HepG2 (cell line): ENCODE measurements around the gene LAMTOR3. TPM values are rescaled to one million over a fixed set of nuclear protein-coding genes. Genes with fewer than 3 reads are reported as not detected.

ENCODE experiments used
- ATAC-seq: fragments of 200-7000 bp; cut with Tn5 transposase; 3 replicates; pipeline ENCODE4 v1.9.1; 2020; ENCODE audit warnings: mild to moderate bottlenecking, moderate library complexity
- BruUV-seq: library from RNA; stranded (reverse); fragments of 400-500 nt; replicated peaks from 2 replicates; lab custom pipeline; 2021; lab: Mats Ljungman, UMichigan
- CTCF ChIA-PET: fragments of 300-600 bp; formaldehyde crosslinking; extraction: SDS; loops from one replicate; lab custom pipeline; 2021; ENCODE audit warnings: low total read pairs, inconsistent platforms, low intra/inter-chr PET ratio; lab: Yijun Ruan, JAX
- POLR2A ChIA-PET: fragments of 350-600 bp; sonication (Branson Sonifier 250); formaldehyde crosslinking; loops from one replicate; lab custom pipeline; 2020; ENCODE audit warnings: antibody characterized with exemption, inconsistent platforms; lab: Yijun Ruan, JAX
- DNase-seq: peaks from one replicate; pipeline ENCODE4 v3.0.0-alpha.2; 2015; ENCODE audit warnings: low spot score
- FAIRE-seq: peaks from 3 replicates; lab custom pipeline; 2011; peaks lifted over from hg19 to GRCh38; lab: Jason Lieb, UNC
- H2AFZ ChIP-seq: one replicate; pipeline ENCODE4 v1.6.1; 2011; ENCODE audit warnings: low read length, inconsistent platforms
- H3K27ac ChIP-seq: fragments of 300-600 bp; 3 replicates; pipeline ENCODE4 v1.8.0; 2011; ENCODE audit warnings: mixed run types, mild to moderate bottlenecking, mixed read lengths, low read length, inconsistent platforms; ENCODE audit not compliant: insufficient read depth; ENCODE audit errors: extremely low read length
- H3K27me3 ChIP-seq, 2 experiments: fragments of 200-600 bp in 1 of 2; 2 replicates in 1 of 2; 3 replicates in 1 of 2; pipeline versions ENCODE4 v1.6.0 to v1.8.0; 2011; ENCODE audit warnings: low read length in 2 of 2, mild to moderate bottlenecking in 2 of 2, moderate library complexity in 2 of 2, inconsistent platforms in 1 of 2; ENCODE audit not compliant: insufficient read depth in 2 of 2, control insufficient read depth in 1 of 2
- H3K36me3 ChIP-seq, 2 experiments: fragments of 200-600 bp in 1 of 2; replicated peaks in 1 of 2; 2 replicates in 1 of 2; 3 replicates in 1 of 2; pipeline versions ENCODE4 v1.5.1 to v1.8.0; 2011; ENCODE audit warnings: low read length in 2 of 2, inconsistent platforms in 1 of 2; ENCODE audit not compliant: insufficient read depth in 2 of 2, control insufficient read depth in 1 of 2
- H3K4me1 ChIP-seq: 2 replicates; pipeline ENCODE4 v1.5.1; 2012; ENCODE audit warnings: low read length, inconsistent platforms; ENCODE audit not compliant: insufficient read depth
- H3K4me2 ChIP-seq: 2 replicates; pipeline ENCODE4 v1.6.0; 2011; ENCODE audit warnings: low read depth, low read length, inconsistent platforms
- H3K4me3 ChIP-seq, 3 experiments: fragments of 200-600 bp in 1 of 3; sonication (generic), shearing (Covaris generic) in 1 of 3; replicated peaks in 1 of 3; 2 replicates each; pipeline ENCODE4 v1.5.1; 2011 to 2016; ENCODE audit warnings: low read length in 3 of 3, inconsistent platforms in 2 of 3, low read depth in 2 of 3, mild to moderate bottlenecking in 2 of 3, control low read depth in 1 of 3, mixed read lengths in 1 of 3; ENCODE audit not compliant: insufficient read depth in 1 of 3
- H3K79me2 ChIP-seq: one replicate; pipeline ENCODE4 v1.6.1; 2011; ENCODE audit warnings: low read length, inconsistent platforms; ENCODE audit not compliant: insufficient read depth
- H3K9ac ChIP-seq: 2 replicates; pipeline ENCODE4 v1.6.0; 2011; ENCODE audit warnings: mild to moderate bottlenecking, low read depth, low read length, inconsistent platforms; ENCODE audit not compliant: insufficient read depth
- H3K9me3 ChIP-seq: 2 replicates; pipeline ENCODE4 v1.5.1; 2012; ENCODE audit warnings: mild to moderate bottlenecking, low read length
- H4K20me1 ChIP-seq: 2 replicates; pipeline ENCODE4 v1.6.0; 2011; ENCODE audit warnings: inconsistent platforms, mild to moderate bottlenecking, low read length, moderate library complexity; ENCODE audit not compliant: insufficient read depth
- LCORL ChIP-seq, 2 experiments: fragments of 450-650 bp in 1 of 2; sonication (generic) in 1 of 2; formaldehyde crosslinking in 1 of 2; IDR thresholded peaks; 2 replicates each; pipeline versions ENCODE4 v1.5.0 to v1.6.1; 2017 to 2020; ENCODE audit warnings: antibody characterized with exemption in 1 of 2, missing genetic modification reagents in 1 of 2
- NFYC ChIP-seq: IDR thresholded peaks from 2 replicates; pipeline ENCODE4 v1.6.1; 2016; ENCODE audit warnings: missing genetic modification reagents, missing compliant biosample characterization
- SNRNP70 ChIP-seq: fragments of 200-400 bp; formaldehyde crosslinking; IDR thresholded peaks from 2 replicates; pipeline ENCODE4 v1.6.1; 2017; ENCODE audit warnings: mild to moderate bottlenecking, low read depth, low read length, moderate library complexity
- TFDP2 ChIP-seq: sonication (generic); formaldehyde crosslinking; IDR thresholded peaks from 2 replicates; pipeline ENCODE4 v1.4.0; 2020; ENCODE audit warnings: missing genetic modification reagents
- THRA ChIP-seq: sonication (generic); formaldehyde crosslinking; IDR thresholded peaks from 2 replicates; pipeline ENCODE4 v1.4.0; 2020; ENCODE audit warnings: missing genetic modification reagents, borderline replicate concordance
- TSC22D2 ChIP-seq: sonication (generic); formaldehyde crosslinking; IDR thresholded peaks from 2 replicates; pipeline ENCODE4 v1.5.1; 2020; ENCODE audit warnings: missing genetic modification reagents, mild to moderate bottlenecking, borderline replicate concordance
- ZEB1 ChIP-seq: IDR thresholded peaks from 2 replicates; pipeline ENCODE4 v1.6.1; 2012; ENCODE audit warnings: mild to moderate bottlenecking, low read depth, inconsistent platforms; ENCODE audit not compliant: insufficient replicate concordance
- ZNF124 ChIP-seq: sonication (generic); formaldehyde crosslinking; IDR thresholded peaks from 2 replicates; pipeline ENCODE4 v1.4.0; 2020; ENCODE audit warnings: missing genetic modification reagents
- ZNF232 ChIP-seq: sonication (generic); formaldehyde crosslinking; IDR thresholded peaks from 2 replicates; pipeline ENCODE4 v1.4.0; 2020; ENCODE audit warnings: missing genetic modification reagents, borderline replicate concordance
- ZNF34 ChIP-seq: sonication (generic); formaldehyde crosslinking; IDR thresholded peaks from 2 replicates; pipeline ENCODE4 v1.4.0; 2020; ENCODE audit warnings: mild to moderate bottlenecking, missing genetic modification reagents, borderline replicate concordance
- ZSCAN30 ChIP-seq: sonication (generic); formaldehyde crosslinking; IDR thresholded peaks from 2 replicates; pipeline ENCODE4 v1.5.0; 2020; ENCODE audit warnings: mild to moderate bottlenecking, missing genetic modification reagents
- ZZZ3 ChIP-seq: sonication (generic); formaldehyde crosslinking; IDR thresholded peaks from 2 replicates; pipeline ENCODE4 v1.4.0; 2020; ENCODE audit warnings: missing genetic modification reagents, mild to moderate bottlenecking, borderline replicate concordance
- WGBS: methylation state at CpG from one replicate; pipeline ENCODE4 v1.1.6; 2017; ENCODE audit warnings: low lambda C conversion rate; 5-methylcytosine and 5-hydroxymethylcytosine counted together
- in situ Hi-C: cut with HindIII; loops from 2 replicates; pipeline ENCODE4 v1.10.0; 2017; ENCODE audit warnings: low pct_unique_long_range_greater_than_20kb; ENCODE audit not compliant: extremely low pct_ligation_motif_present
- intact Hi-C: fragments of 100-400 bp; cut with micrococcal nuclease; formaldehyde crosslinking; loops from one replicate; pipeline ENCODE4 v1.10.0; 2022; ENCODE audit not compliant: unreplicated experiment
- polyA plus RNA-seq, 8 experiments: library from polyadenylated mRNA; depleted of rRNA in 3 of 8; stranded (reverse) in 7 of 8; unstranded in 1 of 8; fragments of >200 nt; fragmentation: Illumina TruSeq in 4 of 8; extraction: Trizol in 4 of 8; gene quantifications; 2 replicates each; pipeline versions ENCODE4 v1.2.1 to v1.2.3, GENCODE V29; 2011 to 2016; ENCODE audit warnings: low read depth in 4 of 8, missing spikeins in 1 of 8, mixed read lengths in 1 of 8; ENCODE audit not compliant: insufficient read depth in 1 of 8
- total RNA-seq, 5 experiments: library from RNA; depleted of rRNA; stranded (reverse); fragments of >200 nt; fragmentation: Illumina TruSeq; extraction: Trizol; gene quantifications; 2 replicates each; pipeline ENCODE4 v1.2.3, GENCODE V29; 2016; ENCODE audit warnings: low read depth in 1 of 5
- TF ChIP-seq, protein P1 (sequence below): sonication (generic); formaldehyde crosslinking; IDR thresholded peaks from 2 replicates; pipeline ENCODE4 v1.4.0; 2020; ENCODE audit warnings: mild to moderate bottlenecking, missing genetic modification reagents
- TF ChIP-seq, protein P2 (sequence below): sonication (generic); formaldehyde crosslinking; IDR thresholded peaks from 2 replicates; pipeline ENCODE4 v1.5.0; 2020; ENCODE audit warnings: mild to moderate bottlenecking, missing genetic modification reagents, borderline replicate concordance

Gene LAMTOR3
- total and polyA plus RNA-seq, 2 of the 13 experiments (the other 11 are each of a cell fraction or from before 2014, with no cell fraction given) = 47.6 to 49.1 TPM

DNA sequence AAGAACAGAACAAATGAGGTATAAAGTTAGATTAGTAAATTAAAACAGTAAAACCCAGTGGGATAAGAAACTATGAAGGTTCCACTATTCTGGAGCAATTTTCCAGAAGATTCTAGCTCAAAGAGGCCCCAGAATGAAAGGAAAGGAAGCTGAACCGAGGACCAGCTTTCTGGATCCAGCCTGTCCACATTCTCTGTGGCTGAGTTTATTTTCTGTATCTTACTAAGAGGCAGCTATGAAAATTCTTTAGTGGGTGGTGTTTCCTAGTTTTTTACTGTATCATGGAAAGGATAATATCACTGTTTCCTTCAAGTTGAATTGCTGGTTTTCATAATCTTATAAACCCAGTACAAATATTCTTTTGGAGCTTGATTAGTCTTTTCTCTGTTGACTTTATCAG lies 65.8 kb downstream of the LAMTOR3 start:
- intact Hi-C loops (no loop called here), in situ Hi-C loops (no loop called here)
- H3K4me2 ChIP-seq = no peak overlapping the region
- H3K27me3 ChIP-seq = peaks cover 0 to 3% of the 10 kb centered on the region in 2 experiments; a peak in 1 of 5 replicates
- CTCF ChIA-PET = no interaction called here
- BruUV-seq = no TSS peak
- ATAC-seq = no peak
- H3K36me3 ChIP-seq = no peaks in the 10 kb centered on the region
- H3K9me3 ChIP-seq = no peaks in the 10 kb centered on the region
- H4K20me1 ChIP-seq = no peaks in the 10 kb centered on the region
- no peak for DNase-seq
- WGBS = 5% methylated on average over 1 of the region's 1 CpG
- H3K4me3 ChIP-seq = no peak overlapping the region
- no peak for FAIRE-seq
- no peak overlapping the region for H2AFZ ChIP-seq
- no peaks in the 10 kb centered on the region for H3K4me1 ChIP-seq
- POLR2A ChIA-PET = no interaction called here
- H3K79me2 ChIP-seq = no peaks in the 10 kb centered on the region
- no peak overlapping the region for H3K9ac ChIP-seq
- H3K27ac ChIP-seq = no peak overlapping the region
- no peak for TF ChIP-seq THRA (CRISPR knock-in tag)
- no peak for TF ChIP-seq NFYC (CRISPR knock-in tag)
- TF ChIP-seq TFDP2 (CRISPR knock-in tag) = no peak
- no peak for TF ChIP-seq SNRNP70
- TF ChIP-seq ZNF34 (CRISPR knock-in tag) = no peak
- no peak for TF ChIP-seq TSC22D2
- no peak for TF ChIP-seq ZNF232 (CRISPR knock-in tag)
- no peak for TF ChIP-seq ZEB1
- no peak for TF ChIP-seq ZSCAN30 (CRISPR knock-in tag)
- no peak for TF ChIP-seq ZNF124
- TF ChIP-seq LCORL (IDR thresholded peaks at IDR 0.05) = no peak
- no peak for TF ChIP-seq LCORL (CRISPR knock-in tag; IDR thresholded peaks at IDR 0.05)
- TF ChIP-seq, protein P1, sequence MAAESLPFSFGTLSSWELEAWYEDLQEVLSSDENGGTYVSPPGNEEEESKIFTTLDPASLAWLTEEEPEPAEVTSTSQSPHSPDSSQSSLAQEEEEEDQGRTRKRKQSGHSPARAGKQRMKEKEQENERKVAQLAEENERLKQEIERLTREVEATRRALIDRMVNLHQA (CRISPR knock-in tag) = no peak
- TF ChIP-seq, protein P2, sequence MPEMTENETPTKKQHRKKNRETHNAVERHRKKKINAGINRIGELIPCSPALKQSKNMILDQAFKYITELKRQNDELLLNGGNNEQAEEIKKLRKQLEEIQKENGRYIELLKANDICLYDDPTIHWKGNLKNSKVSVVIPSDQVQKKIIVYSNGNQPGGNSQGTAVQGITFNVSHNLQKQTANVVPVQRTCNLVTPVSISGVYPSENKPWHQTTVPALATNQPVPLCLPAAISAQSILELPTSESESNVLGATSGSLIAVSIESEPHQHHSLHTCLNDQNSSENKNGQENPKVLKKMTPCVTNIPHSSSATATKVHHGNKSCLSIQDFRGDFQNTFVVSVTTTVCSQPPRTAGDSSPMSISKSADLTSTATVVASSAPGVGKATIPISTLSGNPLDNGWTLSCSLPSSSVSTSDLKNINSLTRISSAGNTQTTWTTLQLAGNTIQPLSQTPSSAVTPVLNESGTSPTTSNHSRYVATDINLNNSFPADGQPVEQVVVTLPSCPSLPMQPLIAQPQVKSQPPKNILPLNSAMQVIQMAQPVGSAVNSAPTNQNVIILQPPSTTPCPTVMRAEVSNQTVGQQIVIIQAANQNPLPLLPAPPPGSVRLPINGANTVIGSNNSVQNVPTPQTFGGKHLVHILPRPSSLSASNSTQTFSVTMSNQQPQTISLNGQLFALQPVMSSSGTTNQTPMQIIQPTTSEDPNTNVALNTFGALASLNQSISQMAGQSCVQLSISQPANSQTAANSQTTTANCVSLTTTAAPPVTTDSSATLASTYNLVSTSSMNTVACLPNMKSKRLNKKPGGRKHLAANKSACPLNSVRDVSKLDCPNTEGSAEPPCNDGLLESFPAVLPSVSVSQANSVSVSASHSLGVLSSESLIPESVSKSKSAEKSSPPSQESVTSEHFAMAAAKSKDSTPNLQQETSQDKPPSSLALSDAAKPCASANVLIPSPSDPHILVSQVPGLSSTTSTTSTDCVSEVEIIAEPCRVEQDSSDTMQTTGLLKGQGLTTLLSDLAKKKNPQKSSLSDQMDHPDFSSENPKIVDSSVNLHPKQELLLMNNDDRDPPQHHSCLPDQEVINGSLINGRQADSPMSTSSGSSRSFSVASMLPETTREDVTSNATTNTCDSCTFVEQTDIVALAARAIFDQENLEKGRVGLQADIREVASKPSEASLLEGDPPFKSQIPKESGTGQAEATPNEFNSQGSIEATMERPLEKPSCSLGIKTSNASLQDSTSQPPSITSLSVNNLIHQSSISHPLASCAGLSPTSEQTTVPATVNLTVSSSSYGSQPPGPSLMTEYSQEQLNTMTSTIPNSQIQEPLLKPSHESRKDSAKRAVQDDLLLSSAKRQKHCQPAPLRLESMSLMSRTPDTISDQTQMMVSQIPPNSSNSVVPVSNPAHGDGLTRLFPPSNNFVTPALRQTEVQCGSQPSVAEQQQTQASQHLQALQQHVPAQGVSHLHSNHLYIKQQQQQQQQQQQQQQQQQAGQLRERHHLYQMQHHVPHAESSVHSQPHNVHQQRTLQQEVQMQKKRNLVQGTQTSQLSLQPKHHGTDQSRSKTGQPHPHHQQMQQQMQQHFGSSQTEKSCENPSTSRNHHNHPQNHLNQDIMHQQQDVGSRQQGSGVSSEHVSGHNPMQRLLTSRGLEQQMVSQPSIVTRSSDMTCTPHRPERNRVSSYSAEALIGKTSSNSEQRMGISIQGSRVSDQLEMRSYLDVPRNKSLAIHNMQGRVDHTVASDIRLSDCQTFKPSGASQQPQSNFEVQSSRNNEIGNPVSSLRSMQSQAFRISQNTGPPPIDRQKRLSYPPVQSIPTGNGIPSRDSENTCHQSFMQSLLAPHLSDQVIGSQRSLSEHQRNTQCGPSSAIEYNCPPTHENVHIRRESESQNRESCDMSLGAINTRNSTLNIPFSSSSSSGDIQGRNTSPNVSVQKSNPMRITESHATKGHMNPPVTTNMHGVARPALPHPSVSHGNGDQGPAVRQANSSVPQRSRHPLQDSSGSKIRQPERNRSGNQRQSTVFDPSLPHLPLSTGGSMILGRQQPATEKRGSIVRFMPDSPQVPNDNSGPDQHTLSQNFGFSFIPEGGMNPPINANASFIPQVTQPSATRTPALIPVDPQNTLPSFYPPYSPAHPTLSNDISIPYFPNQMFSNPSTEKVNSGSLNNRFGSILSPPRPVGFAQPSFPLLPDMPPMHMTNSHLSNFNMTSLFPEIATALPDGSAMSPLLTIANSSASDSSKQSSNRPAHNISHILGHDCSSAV = no peak
- TF ChIP-seq ZZZ3 (CRISPR knock-in tag) = no peak
